SU-DHL-6 (cell line): ENCODE results near the gene POLR3B.

Source experiments
- H2AFZ ChIP-seq: fragments of 200-600 bp; sonication (generic); 2 replicates; pipeline ENCODE4 v1.6.1; 2014; ENCODE audit warnings: low read depth, mild to moderate bottlenecking, moderate library complexity, mixed read lengths, antibody characterized with exemption, low read length; ENCODE audit not compliant: severe bottlenecking
- H3F3A ChIP-seq: fragments of 200-600 bp; shearing (Covaris generic); 2 replicates; pipeline ENCODE4 v1.6.0; 2016; ENCODE audit warnings: antibody characterized with exemption, mild to moderate bottlenecking; ENCODE audit not compliant: insufficient read depth
- H3K27ac ChIP-seq: fragments of 200-600 bp; sonication (generic); 2 replicates; pipeline ENCODE4 v1.5.1; 2016; ENCODE audit warnings: low read depth, mild to moderate bottlenecking, low read length, moderate library complexity, mixed read lengths
- H3K27me3 ChIP-seq: fragments of 200-600 bp; sonication (generic), shearing (Covaris generic); 2 replicates; pipeline ENCODE4 v1.6.0; 2014; ENCODE audit warnings: mild to moderate bottlenecking, low read length
- H3K36me3 ChIP-seq: fragments of 200-600 bp; sonication (generic); 2 replicates; pipeline ENCODE4 v1.6.1; 2014; ENCODE audit warnings: mild to moderate bottlenecking, low read length, mixed read lengths
- H3K4me2 ChIP-seq: fragments of 300-600, 200-600 bp; shearing (Covaris generic), sonication (generic); 2 replicates; pipeline ENCODE4 v1.6.0; 2014; ENCODE audit warnings: low read length, low read depth, mild to moderate bottlenecking; ENCODE audit not compliant: poor library complexity, severe bottlenecking
- H3K4me3 ChIP-seq: fragments of 200-600 bp; sonication (generic); 2 replicates; pipeline ENCODE4 v1.5.1; 2014; ENCODE audit warnings: antibody characterized with exemption, low read length, mild to moderate bottlenecking, mixed read lengths; ENCODE audit not compliant: insufficient read depth, poor library complexity, severe bottlenecking
- H3K79me2 ChIP-seq: fragments of 200-600 bp; sonication (generic); 2 replicates; pipeline ENCODE4 v1.6.1; 2014; ENCODE audit warnings: mild to moderate bottlenecking, low read length, moderate library complexity; ENCODE audit not compliant: insufficient read depth
- H3K9ac ChIP-seq: fragments of 200-600 bp; sonication (generic); 2 replicates; pipeline ENCODE4 v1.7.0; 2014; ENCODE audit warnings: mild to moderate bottlenecking, low read length
- H3K9me2 ChIP-seq: fragments of 200-600 bp; sonication (generic); replicated peaks from 2 replicates; pipeline ENCODE4 v1.6.1; 2014; ENCODE audit warnings: low read length; ENCODE audit not compliant: insufficient read depth
- H3K9me3 ChIP-seq: fragments of 200-600 bp; sonication (generic); 2 replicates; pipeline ENCODE4 v1.6.1; 2014; ENCODE audit warnings: low read length, mixed read lengths; ENCODE audit not compliant: insufficient read depth
- H4K20me1 ChIP-seq: fragments of 200-600 bp; sonication (generic); 2 replicates; pipeline ENCODE4 v1.6.1; 2014; ENCODE audit warnings: low read depth, mild to moderate bottlenecking, antibody characterized with exemption, low read length, moderate library complexity, mixed read lengths
- EZH2phosphoT487 ChIP-seq: fragments of 200-600 bp; sonication (generic), shearing (Covaris generic); conservative IDR thresholded peaks from 2 replicates; pipeline ENCODE4 v1.6.1; 2018; ENCODE audit warnings: mild to moderate bottlenecking, antibody characterized with exemption, low read length, moderate library complexity, mixed read lengths
- TF ChIP-seq, protein P1 (sequence below): fragments of 200-600 bp; sonication (generic); IDR thresholded peaks from one replicate; pipeline ENCODE4 v1.5.1; 2017; ENCODE audit warnings: antibody characterized with exemption, mild to moderate bottlenecking, low read length, moderate library complexity; ENCODE audit not compliant: insufficient read depth, poor library complexity, severe bottlenecking

Gene POLR3B

DNA sequence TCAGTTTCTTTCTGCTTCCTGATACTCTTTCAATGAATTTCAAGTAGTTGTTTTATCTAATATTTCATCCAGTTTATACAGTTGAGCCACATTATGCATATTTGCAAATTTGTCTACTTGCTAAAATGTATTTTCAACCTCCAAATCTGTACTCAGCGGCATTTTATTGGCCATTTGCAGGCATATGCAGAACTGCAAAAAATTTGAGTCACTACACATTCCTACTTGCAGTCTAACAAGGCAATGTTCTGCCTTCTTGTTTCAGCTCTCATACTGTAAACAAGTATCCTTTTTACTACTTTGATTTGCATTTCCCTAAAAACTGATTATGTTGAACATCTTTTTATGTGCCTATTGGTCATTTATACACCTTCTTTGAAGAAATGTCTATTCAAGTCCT lies 55.0 kb downstream of the POLR3B start:
- H3F3A ChIP-seq: no peaks in the 10 kb centered on the region
- no peaks in the 10 kb centered on the region for H3K79me2 ChIP-seq
- H3K4me3 ChIP-seq: no peak overlapping the region
- no peaks in the 10 kb centered on the region for H3K9me3 ChIP-seq
- no peaks in the 10 kb centered on the region for H3K9me2 ChIP-seq
- no peak overlapping the region for H3K9ac ChIP-seq
- H3K36me3 ChIP-seq: peaks cover 9% of the 10 kb centered on the region
- no peaks in the 10 kb centered on the region for H3K27me3 ChIP-seq
- H3K4me2 ChIP-seq: no peak overlapping the region
- H2AFZ ChIP-seq: no peak overlapping the region
- no peaks in the 10 kb centered on the region for H4K20me1 ChIP-seq
- H3K27ac ChIP-seq: no peak overlapping the region
- TF ChIP-seq, protein P1, sequence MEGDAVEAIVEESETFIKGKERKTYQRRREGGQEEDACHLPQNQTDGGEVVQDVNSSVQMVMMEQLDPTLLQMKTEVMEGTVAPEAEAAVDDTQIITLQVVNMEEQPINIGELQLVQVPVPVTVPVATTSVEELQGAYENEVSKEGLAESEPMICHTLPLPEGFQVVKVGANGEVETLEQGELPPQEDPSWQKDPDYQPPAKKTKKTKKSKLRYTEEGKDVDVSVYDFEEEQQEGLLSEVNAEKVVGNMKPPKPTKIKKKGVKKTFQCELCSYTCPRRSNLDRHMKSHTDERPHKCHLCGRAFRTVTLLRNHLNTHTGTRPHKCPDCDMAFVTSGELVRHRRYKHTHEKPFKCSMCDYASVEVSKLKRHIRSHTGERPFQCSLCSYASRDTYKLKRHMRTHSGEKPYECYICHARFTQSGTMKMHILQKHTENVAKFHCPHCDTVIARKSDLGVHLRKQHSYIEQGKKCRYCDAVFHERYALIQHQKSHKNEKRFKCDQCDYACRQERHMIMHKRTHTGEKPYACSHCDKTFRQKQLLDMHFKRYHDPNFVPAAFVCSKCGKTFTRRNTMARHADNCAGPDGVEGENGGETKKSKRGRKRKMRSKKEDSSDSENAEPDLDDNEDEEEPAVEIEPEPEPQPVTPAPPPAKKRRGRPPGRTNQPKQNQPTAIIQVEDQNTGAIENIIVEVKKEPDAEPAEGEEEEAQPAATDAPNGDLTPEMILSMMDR: no peak
- TF ChIP-seq EZH2phosphoT487: no peak

DNA sequence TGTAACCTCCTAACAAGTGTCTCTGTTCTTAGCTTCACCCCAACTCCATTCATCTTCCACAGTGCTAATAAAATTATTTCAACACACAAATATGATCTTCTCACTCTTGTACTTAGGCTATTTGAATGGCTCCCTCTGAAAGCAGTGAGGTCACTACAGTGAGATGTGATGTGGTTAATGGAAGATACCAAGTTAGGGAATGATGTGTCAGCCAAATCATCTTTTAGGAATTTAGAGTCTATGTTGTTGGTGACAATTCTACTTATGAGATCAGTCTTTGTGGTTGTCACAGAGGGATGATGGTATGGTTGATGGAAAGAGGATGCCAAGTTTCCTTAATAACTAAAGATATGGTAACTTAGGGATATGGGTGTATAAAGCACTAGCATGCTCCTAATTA lies 57.6 kb downstream of the POLR3B start:
- Histone ChIP-seq H3K4me2 (no peak overlapping the region), H3F3A (no peaks in the 10 kb centered on the region), H4K20me1 (no peaks in the 10 kb centered on the region), H3K9me3 (no peaks in the 10 kb centered on the region), H2AFZ (no peak overlapping the region), H3K27ac (no peak overlapping the region), H3K79me2 (no peaks in the 10 kb centered on the region), H3K4me3 (no peak overlapping the region), H3K9me2 (no peaks in the 10 kb centered on the region), H3K27me3 (no peaks in the 10 kb centered on the region), H3K9ac (no peak overlapping the region), H3K36me3 (peaks cover 9% of the 10 kb centered on the region)
- TF ChIP-seq, protein P1: no peak
- no peak for TF ChIP-seq EZH2phosphoT487

DNA sequence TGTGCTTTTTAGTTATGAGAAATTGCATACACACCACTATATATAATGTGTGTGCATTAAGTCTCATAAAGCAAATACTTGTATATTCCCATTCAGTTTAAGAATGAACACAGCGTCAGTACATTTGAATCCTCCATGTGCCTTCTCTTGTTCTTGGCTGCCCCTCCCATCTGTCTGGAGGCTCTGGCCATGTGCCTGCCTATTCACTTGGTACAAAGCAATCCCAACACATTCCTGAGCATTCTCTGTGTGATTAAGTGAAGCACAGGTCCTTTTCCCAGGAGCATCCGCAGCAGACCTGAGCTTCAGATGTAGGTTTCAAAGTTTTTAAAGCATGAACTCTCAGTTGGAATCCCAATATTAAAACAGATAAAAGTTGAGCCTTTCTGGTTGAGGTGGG lies 58.7 kb downstream of the POLR3B start:
- peaks cover 13% of the 10 kb centered on the region for H3K36me3 ChIP-seq
- no peaks in the 10 kb centered on the region for H3K9me2 ChIP-seq
- no peak overlapping the region for H3K4me3 ChIP-seq
- H3K9ac ChIP-seq: no peak overlapping the region
- no peaks in the 10 kb centered on the region for H3K79me2 ChIP-seq
- no peaks in the 10 kb centered on the region for H3F3A ChIP-seq
- no peak overlapping the region for H2AFZ ChIP-seq
- no peaks in the 10 kb centered on the region for H3K9me3 ChIP-seq
- H3K4me2 ChIP-seq: no peak overlapping the region
- TF ChIP-seq EZH2phosphoT487: no peak
- TF ChIP-seq, protein P1: no peak
- no peaks in the 10 kb centered on the region for H4K20me1 ChIP-seq
- H3K27me3 ChIP-seq: no peaks in the 10 kb centered on the region
- no peak overlapping the region for H3K27ac ChIP-seq
